Measurements from ENCODE around the gene LRRIQ1. TPM values are rescaled to one million over a fixed set of nuclear protein-coding genes. Genes with fewer than 3 reads are reported as not detected.

LRRIQ1 gene
- total RNA-seq, 8 experiments from 2014 or later: 0.15 to 34.1 (median 3.6) TPM

DNA sequence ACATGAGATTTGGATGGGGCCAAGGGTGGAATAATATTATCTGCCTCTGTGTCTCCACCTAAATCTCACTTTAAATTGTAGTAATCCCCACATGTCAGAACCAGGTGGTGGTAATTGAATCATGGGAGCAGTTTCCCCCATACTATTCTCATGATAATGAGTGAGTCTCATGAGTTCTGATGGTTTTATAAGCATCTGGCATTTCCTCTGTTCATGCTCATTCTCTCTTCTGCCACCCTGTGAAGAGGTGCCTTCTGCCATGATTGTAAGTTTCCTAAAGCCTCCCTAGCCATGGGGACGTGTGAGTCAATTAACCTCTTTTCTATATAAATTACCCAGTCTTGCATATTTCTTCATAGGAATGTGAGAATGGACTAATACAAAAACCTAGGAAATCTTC, 29.9 kb upstream of the LRRIQ1 start:
- H3K4me3 ChIP-seq: no peak overlapping the region
- H3K4me1 ChIP-seq (replicated peaks in 1 of 2): no peaks in the 10 kb centered on the region
- peak in 2 of 8 experiments; percentile 25 to 38 for ATAC-seq (replicated peaks in 6 of 8)
- WGBS, 10 experiments: 20 to 88% (median 40%) methylated on average over 1 of the region's 1 CpG; no CpG with 5 or more reads in 2 of the 10 experiments
- no peak overlapping the region for H3K27ac ChIP-seq
- in situ Hi-C loops (cut with MboI; ENCODE audit: low pct_unique_long_range_greater_than_20kb in 2 of 9, low sequenced_read_pairs in 9 of 9, unreplicated experiment in 9 of 9): loop anchor here in 1 of 9 experiments (25.0 kb wide), 1 partner anchor 119 kb away; no protein-coding TSS in a partner anchor

DNA sequence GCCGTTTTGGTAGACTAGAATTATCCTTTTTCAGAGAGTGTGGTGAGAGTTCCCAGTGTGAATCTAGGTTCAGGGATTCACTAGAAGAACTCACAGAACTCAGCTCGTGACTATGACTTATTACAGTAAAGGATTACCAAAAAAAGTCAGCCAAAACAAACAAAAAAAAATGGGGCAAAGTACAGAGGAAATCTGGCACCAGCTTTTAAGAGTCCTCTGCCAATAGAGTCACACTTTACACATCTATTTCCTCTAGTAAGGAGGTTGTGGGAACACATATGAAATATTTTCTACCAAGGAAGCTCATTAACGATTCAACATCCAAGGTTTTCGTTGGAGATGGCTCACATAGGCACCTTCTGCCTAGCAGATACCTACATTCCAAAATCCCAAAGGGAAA, 28.3 kb upstream of the LRRIQ1 start:
- in situ Hi-C loops (cut with MboI; ENCODE audit: low pct_unique_long_range_greater_than_20kb in 2 of 9, low sequenced_read_pairs in 9 of 9, unreplicated experiment in 9 of 9): loop anchor here in 1 of 9 experiments (25.0 kb wide), 1 partner anchor 121 kb away; no protein-coding TSS in a partner anchor
- ATAC-seq (replicated peaks in 6 of 8): no peak

GRCh38 chr12:85016413-85016812, 19.7 kb upstream of the LRRIQ1 start:
- H3K27ac ChIP-seq: no peak overlapping the region
- WGBS, 10 experiments: 0 to 67% (median 20%) methylated on average over 1 of the region's 1 CpG; no CpG with 5 or more reads in 3 of the 10 experiments
- no peak overlapping the region for H3K4me3 ChIP-seq
- H3K4me1 ChIP-seq (replicated peaks in 1 of 2): peaks cover 11 to 12% of the 10 kb centered on the region in 2 donors
- peak; percentile 47 to 100 (median 100) for ATAC-seq (replicated peaks in 6 of 8)
- in situ Hi-C loops (cut with MboI; ENCODE audit: low pct_unique_long_range_greater_than_20kb in 2 of 9, low sequenced_read_pairs in 9 of 9, unreplicated experiment in 9 of 9): loop anchor here in 1 of 9 experiments (25.0 kb wide), 1 partner anchor 129 kb away; no protein-coding TSS in a partner anchor

More for the DNA sequence above, 28.3 kb upstream of the LRRIQ1 start:
- Histone ChIP-seq H3K4me3 (no peak overlapping the region), H3K4me1 (replicated peaks in 1 of 2) (no peaks in the 10 kb centered on the region), H3K27ac (no peak overlapping the region)
- 15 to 95% (median 64%) methylated on average over 1 to 4 of the region's 4 CpGs for WGBS, 10 experiments

GRCh38 chr12:85017133-85017532, 19.0 kb upstream of the LRRIQ1 start:
- WGBS, 10 experiments: 67 to 100% (median 89%) methylated on average over 1 to 3 of the region's 3 CpGs

DNA sequence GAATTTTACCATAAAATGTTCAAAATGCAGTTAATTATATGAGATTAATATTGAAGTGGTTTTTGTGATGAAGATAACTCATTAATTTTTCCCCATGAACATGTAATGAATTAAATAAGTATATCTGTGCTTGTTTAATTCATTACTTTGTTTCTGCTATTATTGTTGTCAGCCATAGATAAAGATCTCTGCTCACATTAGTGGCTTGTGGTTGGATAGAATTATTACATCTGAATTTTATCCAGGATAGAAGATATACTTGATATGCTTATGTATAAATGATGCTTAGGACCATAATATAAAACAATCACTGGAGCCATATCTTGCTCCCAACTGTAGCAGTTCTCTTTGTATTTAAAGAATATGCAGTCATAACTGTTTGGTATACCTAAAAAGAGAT, 18.5 kb upstream of the LRRIQ1 start:
- peaks cover 11 to 12% of the 10 kb centered on the region in 2 donors for H3K4me1 ChIP-seq (replicated peaks in 1 of 2)
- in situ Hi-C loops (cut with MboI; ENCODE audit: low pct_unique_long_range_greater_than_20kb in 2 of 9, low sequenced_read_pairs in 9 of 9, unreplicated experiment in 9 of 9): loop anchor here in 1 of 9 experiments (25.0 kb wide), 1 partner anchor 130 kb away; no protein-coding TSS in a partner anchor
- no peak overlapping the region for H3K4me3 ChIP-seq
- H3K27ac ChIP-seq: no peak overlapping the region
- no peak for ATAC-seq (replicated peaks in 6 of 8)

More at GRCh38 chr12:85017133-85017532, 19.0 kb upstream of the LRRIQ1 start:
- no peak overlapping the region for H3K27ac ChIP-seq
- in situ Hi-C loops (cut with MboI; ENCODE audit: low pct_unique_long_range_greater_than_20kb in 2 of 9, low sequenced_read_pairs in 9 of 9, unreplicated experiment in 9 of 9): loop anchor here in 1 of 9 experiments (25.0 kb wide), 1 partner anchor 130 kb away; no protein-coding TSS in a partner anchor
- ATAC-seq (replicated peaks in 6 of 8): no peak
- H3K4me1 ChIP-seq (replicated peaks in 1 of 2): peaks cover 11 to 12% of the 10 kb centered on the region in 2 donors
- H3K4me3 ChIP-seq: no peak overlapping the region

GRCh38 chr12:85018098-85018497, 18.1 kb upstream of the LRRIQ1 start:
- no peak overlapping the region for H3K27ac ChIP-seq
- no peak for ATAC-seq (replicated peaks in 6 of 8)
- H3K4me3 ChIP-seq: no peak overlapping the region
- H3K4me1 ChIP-seq (replicated peaks in 1 of 2): peaks cover 11 to 12% of the 10 kb centered on the region in 2 donors
- in situ Hi-C loops (cut with MboI; ENCODE audit: low pct_unique_long_range_greater_than_20kb in 2 of 9, low sequenced_read_pairs in 9 of 9, unreplicated experiment in 9 of 9): loop anchor here in 1 of 9 experiments (25.0 kb wide), 1 partner anchor 131 kb away; no protein-coding TSS in a partner anchor
- WGBS, 10 experiments: 59 to 100% (median 95%) methylated on average over 2 of the region's 2 CpGs; no CpG with 5 or more reads in 1 of the 10 experiments

DNA sequence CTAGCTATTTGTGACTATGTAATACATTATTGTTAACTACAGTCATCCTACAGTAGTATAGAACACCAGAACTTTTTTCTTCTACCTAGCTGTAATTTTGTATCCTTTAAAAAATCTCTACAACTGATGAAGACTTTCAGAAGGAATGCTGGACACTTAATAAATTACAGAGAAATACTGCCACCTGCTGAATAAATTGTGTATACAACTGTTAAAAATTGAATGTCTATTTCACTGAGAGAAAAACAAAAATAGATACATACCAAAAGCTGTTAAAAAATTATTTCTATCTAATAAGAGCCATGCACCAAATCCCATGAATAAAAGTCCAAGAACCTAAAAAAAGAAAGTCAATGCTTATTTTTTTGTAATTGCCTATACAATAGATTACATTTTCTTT, 6.7 kb upstream of the LRRIQ1 start:
- in situ Hi-C loops (cut with MboI; ENCODE audit: low pct_unique_long_range_greater_than_20kb in 2 of 9, low sequenced_read_pairs in 9 of 9, unreplicated experiment in 9 of 9): loop anchor here in 8 of 9 experiments (5.0 to 25.0 kb wide), 3 partner anchors 142 to 157 kb away; no protein-coding TSS in a partner anchor
- no peak overlapping the region for H3K4me3 ChIP-seq
- no peak overlapping the region for H3K27ac ChIP-seq
- peak in 3 of 8 experiments; percentile 27 to 47 (median 29) for ATAC-seq (replicated peaks in 6 of 8)
- no peaks in the 10 kb centered on the region for H3K4me1 ChIP-seq (replicated peaks in 1 of 2)

DNA sequence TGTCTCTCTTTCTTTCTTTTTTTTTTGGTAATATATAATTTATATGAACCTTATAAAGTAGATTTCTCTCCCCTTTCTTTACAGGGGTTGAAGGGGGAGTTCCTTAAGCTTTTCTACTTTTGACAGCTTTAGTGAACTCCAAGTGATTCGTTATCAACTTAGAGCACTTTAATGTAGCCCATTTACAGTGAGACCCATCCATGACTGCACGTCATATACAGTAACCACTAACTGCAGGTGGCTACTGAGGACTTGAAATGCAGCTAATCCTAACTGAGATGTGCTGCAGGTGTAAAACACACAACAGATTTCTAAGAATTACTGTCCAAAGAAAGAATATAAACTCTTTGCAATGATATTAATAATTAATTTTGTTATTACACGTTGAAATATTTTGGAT, 582 bp downstream of the LRRIQ1 start:
- 10 to 56% (median 33%) methylated on average over 1 to 3 of the region's 3 CpGs for WGBS, 10 experiments
- Histone ChIP-seq H3K4me1 (replicated peaks in 1 of 2) (no peaks in the 10 kb centered on the region), H3K27ac (no peak overlapping the region), H3K4me3 (peak overlapping the region; percentile 48 to 90 (median 82))
- ATAC-seq (replicated peaks in 6 of 8): peak in 2 of 8 experiments; percentile 10 to 14
- in situ Hi-C loops (cut with MboI; ENCODE audit: low pct_unique_long_range_greater_than_20kb in 2 of 9, low sequenced_read_pairs in 9 of 9, unreplicated experiment in 9 of 9): loop anchor here in 2 of 9 experiments (25.0 kb wide), 1 partner anchor 149 kb away; no protein-coding TSS in a partner anchor

- WGBS, 10 experiments: 0 to 80% (median 46%) methylated on average over 1 of the region's 1 CpG; no CpG with 5 or more reads in 2 of the 10 experiments
- Histone ChIP-seq H3K27ac (no peak overlapping the region), H3K4me1 (replicated peaks in 1 of 2) (no peaks in the 10 kb centered on the region), H3K4me3 (no peak overlapping the region)
- no peak for ATAC-seq (replicated peaks in 6 of 8)
- in situ Hi-C loops (cut with MboI; ENCODE audit: low pct_unique_long_range_greater_than_20kb in 2 of 9, low sequenced_read_pairs in 9 of 9, unreplicated experiment in 9 of 9): loop anchor here in 2 of 9 experiments (25.0 kb wide), 1 partner anchor 154 kb away; no protein-coding TSS in a partner anchor
Observed at GRCh38 chr12:85041395-85041794, 5.2 kb downstream of the LRRIQ1 start.

DNA sequence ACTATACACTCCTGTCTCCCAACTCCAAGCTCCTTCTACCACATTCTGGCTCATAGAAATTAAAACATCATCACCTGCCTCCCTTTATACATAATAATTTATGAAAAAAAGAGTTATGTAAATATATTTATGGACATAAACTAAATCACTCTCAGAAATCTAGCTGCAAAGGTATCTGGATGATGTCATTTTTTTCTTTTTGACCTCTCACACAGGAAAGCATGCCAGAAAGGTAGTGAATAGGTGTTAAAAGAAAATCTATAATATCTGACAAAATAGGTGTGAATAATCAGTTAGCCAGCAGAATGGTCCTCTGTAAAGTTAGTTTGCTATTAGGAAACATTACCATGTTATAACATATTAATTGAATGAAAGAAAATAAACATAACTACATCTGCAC, 7.7 kb downstream of the LRRIQ1 start:
- in situ Hi-C loops (cut with MboI; ENCODE audit: low pct_unique_long_range_greater_than_20kb in 2 of 9, low sequenced_read_pairs in 9 of 9, unreplicated experiment in 9 of 9): loop anchor here in 2 of 9 experiments (25.0 kb wide), 1 partner anchor 157 kb away; no protein-coding TSS in a partner anchor
- Histone ChIP-seq H3K4me1 (replicated peaks in 1 of 2) (no peaks in the 10 kb centered on the region), H3K27ac (no peak overlapping the region), H3K4me3 (no peak overlapping the region)
- no peak for ATAC-seq (replicated peaks in 6 of 8)

GRCh38 chr12:85057370-85057963, 21.3 kb downstream of the LRRIQ1 start:
- H3K4me3 ChIP-seq: no peak overlapping the region
- no peaks in the 10 kb centered on the region for H3K4me1 ChIP-seq (replicated peaks in 1 of 2)
- peak in 3 of 8 experiments; percentile 38 to 56 (median 39) for ATAC-seq (replicated peaks in 6 of 8)
- no peak overlapping the region for H3K27ac ChIP-seq
- in situ Hi-C loops (cut with MboI; ENCODE audit: low pct_unique_long_range_greater_than_20kb in 2 of 9, low sequenced_read_pairs in 9 of 9, unreplicated experiment in 9 of 9): no loop called here
- WGBS, 10 experiments: 11 to 100% (median 48%) methylated on average over 1 to 2 of the region's 2 CpGs; no CpG with 5 or more reads in 1 of the 10 experiments

DNA sequence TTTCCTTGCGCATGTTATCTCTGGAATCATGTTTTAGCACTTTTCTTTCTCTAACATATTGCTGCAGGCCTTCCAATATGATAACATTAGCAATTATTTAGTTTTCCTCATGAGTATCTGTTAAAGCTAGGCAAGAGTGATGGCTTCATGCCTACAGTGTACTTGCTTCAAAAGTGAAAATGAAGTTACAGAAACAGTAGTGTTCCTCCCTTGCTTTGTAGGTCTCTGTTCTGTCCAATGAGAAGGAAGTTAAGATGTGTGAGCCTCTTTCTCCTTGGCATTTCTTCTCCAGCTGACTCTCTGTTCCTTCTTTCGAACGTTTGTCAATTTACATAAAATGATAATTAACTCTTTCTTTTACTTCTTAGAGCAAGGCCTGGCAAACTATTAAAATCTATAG, 22.2 kb downstream of the LRRIQ1 start:
- in situ Hi-C loops (cut with MboI; ENCODE audit: low pct_unique_long_range_greater_than_20kb in 2 of 9, low sequenced_read_pairs in 9 of 9, unreplicated experiment in 9 of 9): no loop called here
- Histone ChIP-seq H3K27ac (no peak overlapping the region), H3K4me3 (no peak overlapping the region), H3K4me1 (replicated peaks in 1 of 2) (no peaks in the 10 kb centered on the region)
- no peak for ATAC-seq (replicated peaks in 6 of 8)
- 32 to 100% (median 70%) methylated on average over 1 to 3 of the region's 3 CpGs; no CpG with 5 or more reads in 1 of the 10 experiments for WGBS, 10 experiments

DNA sequence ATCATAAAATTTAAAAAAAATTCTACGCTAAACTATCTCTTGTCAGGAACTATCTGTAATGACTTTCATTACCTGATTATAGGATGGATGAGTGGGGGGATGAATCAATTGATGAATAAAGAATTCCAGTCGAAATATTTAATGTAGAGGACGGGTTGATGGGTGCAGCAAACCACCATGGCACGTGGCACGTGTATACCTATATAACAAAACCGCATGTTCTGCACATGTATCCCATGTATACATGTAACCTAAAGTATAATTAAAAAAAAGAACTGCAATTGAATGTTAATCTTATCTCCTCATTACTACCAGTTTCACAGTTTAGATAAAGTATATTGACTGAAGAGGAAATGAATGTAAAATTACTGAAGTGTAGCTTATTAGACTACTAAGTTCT, 23.4 kb downstream of the LRRIQ1 start:
- Histone ChIP-seq H3K4me1 (replicated peaks in 1 of 2) (no peaks in the 10 kb centered on the region), H3K27ac (no peak overlapping the region), H3K4me3 (no peak overlapping the region)
- in situ Hi-C loops (cut with MboI; ENCODE audit: low pct_unique_long_range_greater_than_20kb in 2 of 9, low sequenced_read_pairs in 9 of 9, unreplicated experiment in 9 of 9): no loop called here
- WGBS, 10 experiments: 48 to 100% (median 72%) methylated on average over 3 to 6 of the region's 6 CpGs; no CpG with 5 or more reads in 1 of the 10 experiments
- no peak for ATAC-seq (replicated peaks in 6 of 8)

All from motor neuron (in vitro differentiated cells).